Measurements from ENCODE around the gene ANKRD17. TPM values are rescaled to one million over a fixed set of nuclear protein-coding genes. Genes with fewer than 3 reads are reported as not detected.
A peak's percentile ranks its signal among the peaks of the same experiment; 100 is the strongest.

Gene ANKRD17
- total and polyA plus RNA-seq, 9 of the 15 experiments (the other 6 are each of a cell fraction or from before 2014, with no cell fraction given) = 25.5 to 86.9 (median 52.2) TPM

- TF ChIP-seq ZNF766 (CRISPR knock-in tag; conservative IDR thresholded peaks at IDR 0.05) (no peak; the same call in 1 of the 2 replicates), HOMEZ (CRISPR knock-in tag; IDR thresholded peaks at IDR 0.05) (no peak), ZNF280A (IDR thresholded peaks at IDR 0.05; ENCODE audit: low read depth, partially characterized antibody) (no peak), VEZF1 (CRISPR knock-in tag; IDR thresholded peaks at IDR 0.05) (peak; percentile 97), ETS1 (conservative IDR thresholded peaks at IDR 0.05; ENCODE audit: control insufficient read depth, low read depth, low read length) (peak; percentile 85; the same call in 1 of the 2 replicates), PATZ1 (CRISPR knock-in tag; IDR thresholded peaks at IDR 0.05; ENCODE audit: borderline replicate concordance) (peak; percentile 76; the same call in 1 of the 2 replicates), NR2C2 (CRISPR knock-in tag; IDR thresholded peaks at IDR 0.05) (no peak), NR2C2 (tag; IDR thresholded peaks at IDR 0.05) (peak; percentile 35; the same call in 1 of the 2 replicates), ZBTB9 (CRISPR knock-in tag; IDR thresholded peaks at IDR 0.05) (no peak), CEBPG (CRISPR knock-in tag; IDR thresholded peaks at IDR 0.05) (no peak), CEBPG (tag; conservative IDR thresholded peaks at IDR 0.05 in 1 of 2, IDR thresholded peaks at IDR 0.05 in 1 of 2) (no peak), MBD2 (IDR thresholded peaks at IDR 0.05; ENCODE audit: borderline replicate concordance, low read depth) (0 out of 2 replicates have a peak, but pooled peaks have one; percentile 55), MTA3 (IDR thresholded peaks at IDR 0.05; ENCODE audit: borderline replicate concordance) (peak; percentile 74), RB1 (IDR thresholded peaks at IDR 0.05; ENCODE audit: low read depth) (peak; percentile 83)
Observed at GRCh38 chr4:73258686-73259570, at the start of gene ANKRD17 (continued).
